A549 (cell line): ENCODE data around the gene HLA-DOB. TPM values are rescaled to one million over a fixed set of nuclear protein-coding genes. Genes with fewer than 3 reads are reported as not detected.

Experiments used
- ATAC-seq, 2 experiments: fragments of 200-7000 bp in 1 of 2; fragments of >200 bp in 1 of 2; cut with Nextera tagmentation in 1 of 2; cut with Tn5 transposase in 1 of 2; 3 replicates each; pipeline versions ENCODE4 v1.8.0 to v1.9.1; 2018 to 2020; ENCODE audit warnings: mild to moderate bottlenecking in 1 of 2, moderate library complexity in 1 of 2
- CTCF ChIA-PET: fragments of 300-600 bp; sonication (Branson Sonifier 250); formaldehyde crosslinking; extraction: SDS; loops from one replicate; lab custom pipeline; 2021; ENCODE audit warnings: antibody characterized with exemption, inconsistent platforms; lab: Yijun Ruan, JAX
- POLR2A ChIA-PET: fragments of 350-600 bp; formaldehyde crosslinking; extraction: SDS; loops from one replicate; lab custom pipeline; 2021; ENCODE audit warnings: antibody characterized with exemption, inconsistent platforms; lab: Yijun Ruan, JAX
- DNase-seq, 2 experiments: peaks; one replicate each; pipeline versions ENCODE4 v3.0.0 to v3.0.0-alpha.2; 2011 to 2016; ENCODE audit warnings: low read depth in 1 of 2, low spot score in 1 of 2
- FAIRE-seq: peaks from 2 replicates; lab custom pipeline; 2011; peaks lifted over from hg19 to GRCh38; lab: Jason Lieb, UNC
- H3K27ac ChIP-seq, 2 experiments: fragments of >200 bp; sonication (Bioruptor Twin); formaldehyde crosslinking; 3 replicates each; pipeline ENCODE4 v1.5.1; 2016 to 2017
- H3K4me1 ChIP-seq: fragments of >200 bp; sonication (Bioruptor Twin); formaldehyde crosslinking; 3 replicates; pipeline ENCODE4 v1.6.1; 2016
- H3K4me2 ChIP-seq: fragments of >200 bp; sonication (Bioruptor Twin); formaldehyde crosslinking; 3 replicates; pipeline ENCODE4 v1.6.1; 2016
- H3K4me3 ChIP-seq: fragments of >200 bp; sonication (Bioruptor Twin); formaldehyde crosslinking; 3 replicates; pipeline ENCODE4 v1.5.1; 2016
- H3K9me3 ChIP-seq: fragments of >200 bp; sonication (Bioruptor Twin); formaldehyde crosslinking; 3 replicates; pipeline ENCODE4 v1.6.1; 2016
- BHLHE40 ChIP-seq: IDR thresholded peaks from 2 replicates; pipeline ENCODE4 v1.6.1; 2012; ENCODE audit warnings: low read depth, low read length, inconsistent platforms
- CBX8 ChIP-seq: fragments of 200-600 bp; sonication (generic); IDR thresholded peaks from 2 replicates; pipeline ENCODE4 v1.6.1; 2016
- HDAC2 ChIP-seq: fragments of 200-600 bp; sonication (generic); IDR thresholded peaks from 2 replicates; pipeline ENCODE4 v1.6.1; 2016
- HOXB13 ChIP-seq: fragments of 250-450 bp; sonication (Bioruptor Pico); IDR thresholded peaks from 2 replicates; pipeline ENCODE4 v1.5.0; 2020; ENCODE audit warnings: low read depth, mild to moderate bottlenecking, moderate library complexity
- HOXB5 ChIP-seq: fragments of 250-450 bp; sonication (Bioruptor Pico); IDR thresholded peaks from 2 replicates; pipeline ENCODE4 v1.5.0; 2020; ENCODE audit warnings: mild to moderate bottlenecking, moderate library complexity
- JUN ChIP-seq, 2 experiments: fragments of >200 bp; sonication (Bioruptor Twin); formaldehyde crosslinking; IDR thresholded peaks; 2 replicates in 1 of 2; 3 replicates in 1 of 2; pipeline ENCODE4 v1.6.1; 2016 to 2017
- JUNB ChIP-seq: fragments of >200 bp; sonication (Bioruptor Twin); formaldehyde crosslinking; IDR thresholded peaks from 2 replicates; pipeline ENCODE4 v1.6.1; 2016
- KDM1A ChIP-seq: fragments of 200-600 bp; sonication (generic); IDR thresholded peaks from 2 replicates; pipeline ENCODE4 v1.6.1; 2016; ENCODE audit warnings: low read depth, mild to moderate bottlenecking
- KDM5A ChIP-seq: fragments of 200-600 bp; sonication (generic); IDR thresholded peaks from 2 replicates; pipeline ENCODE4 v1.6.1; 2016; ENCODE audit warnings: antibody characterized with exemption, mild to moderate bottlenecking
- MAFK ChIP-seq: fragments of 450-650 bp; IDR thresholded peaks from 2 replicates; pipeline ENCODE4 v1.6.1; 2014; ENCODE audit not compliant: partially characterized antibody
- MAZ ChIP-seq: fragments of 150-350 bp; IDR thresholded peaks from 2 replicates; pipeline ENCODE4 v1.6.1; 2014; ENCODE audit warnings: antibody characterized with exemption, low read depth, low read length, borderline replicate concordance
- PHF8 ChIP-seq: fragments of 200-600 bp; sonication (generic); IDR thresholded peaks from 2 replicates; pipeline ENCODE4 v1.6.1; 2016; ENCODE audit warnings: low read depth, mild to moderate bottlenecking, antibody characterized with exemption, moderate library complexity, borderline replicate concordance
- RAD21 ChIP-seq, 2 experiments: fragments of >200 bp in 1 of 2; sonication (Bioruptor Twin) in 1 of 2; formaldehyde crosslinking in 1 of 2; IDR thresholded peaks in 1 of 2; conservative IDR thresholded peaks in 1 of 2; 2 replicates in 1 of 2; 3 replicates in 1 of 2; pipeline ENCODE4 v1.6.1; 2012 to 2018; ENCODE audit warnings: inconsistent platforms in 1 of 2
- RARB ChIP-seq: fragments of 250-450 bp; sonication (Bioruptor Pico); IDR thresholded peaks from 2 replicates; pipeline ENCODE4 v1.8.0; 2021; ENCODE audit warnings: mild to moderate bottlenecking, moderate library complexity
- RCOR1 ChIP-seq: fragments of 150-350 bp; IDR thresholded peaks from 2 replicates; pipeline ENCODE4 v1.6.1; 2014; ENCODE audit warnings: antibody characterized with exemption, low read length, low read depth
- RNF2 ChIP-seq: fragments of 200-600 bp; sonication (generic); IDR thresholded peaks from 2 replicates; pipeline ENCODE4 v1.6.1; 2016; ENCODE audit warnings: low read depth, mild to moderate bottlenecking, antibody characterized with exemption, moderate library complexity, borderline replicate concordance
- ZNF302 ChIP-seq: fragments of 250-450 bp; sonication (Bioruptor Pico); IDR thresholded peaks from 2 replicates; pipeline ENCODE4 v1.9.0; 2021; ENCODE audit warnings: inconsistent platforms, mild to moderate bottlenecking, moderate library complexity
- ZSCAN20 ChIP-seq: fragments of 250-450 bp; sonication (Bioruptor Pico); IDR thresholded peaks from 2 replicates; pipeline ENCODE4 v1.8.0; 2022; ENCODE audit warnings: mild to moderate bottlenecking, moderate library complexity
- WGBS: methylation state at CpG from one replicate; pipeline ENCODE4 v1.1.6; 2017; ENCODE audit errors: missing lambda C conversion rate; 5-methylcytosine and 5-hydroxymethylcytosine counted together
- polyA plus RNA-seq, 4 experiments: library from polyadenylated mRNA; depleted of rRNA in 3 of 4; stranded (reverse); fragments of >200 nt; fragmentation: RNase III in 1 of 4; extraction: RNeasy Plus Mini Kit Qiagen cat#74134 plus additional on column Dnase treatment in 1 of 4; gene quantifications; 2 replicates in 3 of 4; 3 replicates in 1 of 4; pipeline ENCODE4 v1.2.3, GENCODE V29; 2011 to 2017
- TF ChIP-seq, protein P1 (sequence below): IDR thresholded peaks from 2 replicates; pipeline ENCODE4 v1.6.1; 2012
- TF ChIP-seq, protein P2 (sequence below): fragments of 450-650 bp; IDR thresholded peaks from 2 replicates; pipeline ENCODE4 v1.6.1; 2014; ENCODE audit warnings: antibody characterized with exemption

Gene HLA-DOB
- polyA plus RNA-seq, 2 of the 4 experiments (the other 2 are of a cell fraction), result 0.08 to 0.10 TPM

DNA sequence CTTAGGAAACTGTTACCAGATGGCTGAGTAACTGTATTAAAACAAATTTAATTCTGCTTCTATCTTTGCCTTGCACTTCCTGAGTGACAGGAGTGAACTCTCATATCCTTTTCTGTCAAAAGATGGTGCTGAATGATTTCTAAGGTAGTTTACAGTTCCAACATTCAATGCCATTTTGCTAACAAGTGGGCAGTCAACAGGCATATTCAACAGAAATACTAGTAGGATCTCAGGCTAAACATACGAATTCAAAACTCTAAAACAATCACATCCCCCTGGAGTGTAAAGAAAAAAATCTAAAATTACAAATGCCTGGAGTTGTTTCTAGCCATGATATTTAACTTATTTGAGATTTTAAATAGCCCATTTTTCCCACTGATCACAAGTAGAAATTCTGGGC lies 43.9 kb upstream of the HLA-DOB start:
- no peak overlapping the region for H3K4me3 ChIP-seq
- CTCF ChIA-PET, result interaction anchor here (1.2 to 9.4 kb wide), 4 partner anchors 8 to 35 kb away, joined by 4 to 225 read pairs (median 16); partner anchors contain the start of genes PSMB8 and TAP2
- ATAC-seq (no peak), FAIRE-seq (no peak), DNase-seq (no peak)
- TF ChIP-seq BHLHE40, result no peak
- WGBS, result 71% methylated on average over 1 of the region's 1 CpG
- peaks cover 9% of the 10 kb centered on the region; the same call in 2 of the 3 replicates for H3K4me1 ChIP-seq
- no peaks in the 10 kb centered on the region for H3K9me3 ChIP-seq
- H3K27ac ChIP-seq, result peak overlapping the region in 1 of 2 experiments; percentile 69; a peak in 2 of 6 replicates
- POLR2A ChIA-PET, result interaction anchor here (1.2 kb wide), 1 partner anchor 22 kb away, joined by 12 read pairs; the partner anchor contains the start of gene TAP2
- peak overlapping the region; percentile 75 for H3K4me2 ChIP-seq

- Histone ChIP-seq H3K27ac (no peak overlapping the region), H3K4me3 (no peak overlapping the region), H3K9me3 (no peaks in the 10 kb centered on the region), H3K4me1 (peaks cover 13% of the 10 kb centered on the region)
- CTCF ChIA-PET, result interaction anchor here (1.2 to 9.4 kb wide), 5 partner anchors 10 to 42 kb away, joined by 3 to 225 read pairs (median 6); partner anchors contain the start of genes PSMB8 and TAP2
- no peak for FAIRE-seq
- ATAC-seq, result no peak
- no peak for DNase-seq
- TF ChIP-seq MAZ, result no peak
- TF ChIP-seq MAFK, result peak; percentile 68
- no peak for TF ChIP-seq KDM5A
- no peak for TF ChIP-seq RAD21 (conservative IDR thresholded peaks at IDR 0.05 in 1 of 2, IDR thresholded peaks at IDR 0.05 in 1 of 2)
- TF ChIP-seq CBX8, result no peak
- no peak for TF ChIP-seq JUNB
- TF ChIP-seq, all 56 proteins: peak for 1
- H3K4me2 ChIP-seq, result no peak overlapping the region
- WGBS, result 72% methylated on average over 5 of the region's 5 CpGs
- POLR2A ChIA-PET, result interaction anchor here (1.1 to 1.4 kb wide), 2 partner anchors 20 to 114 kb away, joined by 3 to 4 read pairs; partner anchors contain the start of gene TAP2
These were observed 41.4 kb upstream of the HLA-DOB start for GRCh38 chr6:32858194-32858593.

GRCh38 chr6:32857156-32857891 lies 40.5 kb upstream of the HLA-DOB start:
- WGBS, result 84% methylated on average over 14 of the region's 14 CpGs
- H3K4me1 ChIP-seq, result peaks cover 15% of the 10 kb centered on the region
- FAIRE-seq, result no peak
- POLR2A ChIA-PET, result interaction anchor here (1.1 kb wide), 1 partner anchor 114 kb away, joined by 3 read pairs; no protein-coding TSS in a partner anchor
- DNase-seq, result no peak
- no peak for ATAC-seq
- H3K27ac ChIP-seq, result no peak overlapping the region
- CTCF ChIA-PET, result interaction anchor here (1.4 to 9.4 kb wide), 3 partner anchors 11 to 31 kb away, joined by 6 to 225 read pairs (median 53); partner anchors contain the start of genes PSMB8 and TAP2
- no peak overlapping the region for H3K4me3 ChIP-seq
- H3K4me2 ChIP-seq, result no peak overlapping the region
- no peak for TF ChIP-seq HDAC2
- TF ChIP-seq, protein P1, sequence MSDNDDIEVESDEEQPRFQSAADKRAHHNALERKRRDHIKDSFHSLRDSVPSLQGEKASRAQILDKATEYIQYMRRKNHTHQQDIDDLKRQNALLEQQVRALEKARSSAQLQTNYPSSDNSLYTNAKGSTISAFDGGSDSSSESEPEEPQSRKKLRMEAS, result no peak
- no peak for TF ChIP-seq PHF8
- no peak for TF ChIP-seq KDM1A
- TF ChIP-seq ZSCAN20 (CRISPR knock-in tag), result no peak
- no peak for TF ChIP-seq ZNF302 (CRISPR knock-in tag)
- TF ChIP-seq HOXB13 (CRISPR knock-in tag), result no peak
- TF ChIP-seq KDM5A, result no peak
- no peaks in the 10 kb centered on the region for H3K9me3 ChIP-seq

DNA sequence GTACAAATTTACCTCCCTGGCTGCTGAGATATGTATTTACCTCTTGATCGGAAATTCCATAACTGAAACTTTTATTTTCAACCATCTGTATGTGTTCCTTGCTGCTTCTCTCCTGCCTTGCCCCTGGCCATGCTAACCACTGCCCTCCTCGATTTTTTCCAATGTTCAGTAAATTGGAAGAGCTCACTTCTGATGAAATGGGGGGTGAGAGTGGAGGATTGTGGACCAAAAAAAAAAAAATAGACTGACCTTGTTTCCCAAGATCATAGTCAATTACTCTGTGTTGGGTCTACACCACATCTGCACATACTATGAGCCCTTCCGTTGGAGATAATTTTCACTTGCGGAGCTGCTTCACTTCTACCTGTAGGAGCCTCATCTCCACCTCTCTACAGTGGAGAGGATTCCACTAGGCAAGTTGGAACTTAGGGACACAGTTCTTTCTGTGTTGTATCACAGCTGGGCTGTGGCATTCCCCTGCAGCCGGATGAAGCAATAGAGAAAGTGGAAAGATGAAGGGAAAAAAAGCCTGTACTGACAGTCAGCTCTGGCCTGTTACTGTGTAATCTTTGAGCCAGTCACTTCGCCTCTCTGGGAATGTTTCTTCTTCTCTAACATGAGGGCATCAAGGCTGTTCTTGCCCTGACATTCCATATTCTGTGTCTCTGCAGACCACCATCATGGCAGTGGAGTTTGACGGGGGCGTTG lies 38.8 kb upstream of the HLA-DOB start:
- ATAC-seq (no peak), FAIRE-seq (no peak), DNase-seq (no peak)
- TF ChIP-seq RCOR1 (no peak), HOXB5 (CRISPR knock-in tag) (no peak), CBX8 (no peak), PHF8 (no peak), RNF2 (no peak), RARB (CRISPR knock-in tag) (no peak), JUN (IDR thresholded peaks at IDR 0.05) (no peak)
- TF ChIP-seq, protein P2, sequence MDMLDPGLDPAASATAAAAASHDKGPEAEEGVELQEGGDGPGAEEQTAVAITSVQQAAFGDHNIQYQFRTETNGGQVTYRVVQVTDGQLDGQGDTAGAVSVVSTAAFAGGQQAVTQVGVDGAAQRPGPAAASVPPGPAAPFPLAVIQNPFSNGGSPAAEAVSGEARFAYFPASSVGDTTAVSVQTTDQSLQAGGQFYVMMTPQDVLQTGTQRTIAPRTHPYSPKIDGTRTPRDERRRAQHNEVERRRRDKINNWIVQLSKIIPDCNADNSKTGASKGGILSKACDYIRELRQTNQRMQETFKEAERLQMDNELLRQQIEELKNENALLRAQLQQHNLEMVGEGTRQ, result no peak
- Histone ChIP-seq H3K27ac (no peak overlapping the region), H3K9me3 (no peaks in the 10 kb centered on the region), H3K4me3 (no peak overlapping the region), H3K4me1 (peaks cover 10% of the 10 kb centered on the region; the same call in 2 of the 3 replicates), H3K4me2 (no peak overlapping the region)
- 77% methylated on average over 8 of the region's 8 CpGs for WGBS
- ChIA-PET POLR2A (no interaction called here), CTCF (interaction anchor here (0.6 to 9.4 kb wide), 5 partner anchors 12 to 703 kb away, joined by 3 to 225 read pairs (median 6); partner anchors contain the start of genes PSMB8 and TAP2)
